Glutamatergic neuron (in vitro differentiated cells): ENCODE data around the gene GLG1. TPM values are rescaled to one million over a fixed set of nuclear protein-coding genes. Genes with fewer than 3 reads are reported as not detected.

Experiments used
- DNase-seq: peaks from one replicate; pipeline ENCODE4 v3.0.0; 2022
- H3K27ac Mint-ChIP-seq: one replicate; pipeline ENCODE4 v1.8.0; 2020; ENCODE audit warnings: mild to moderate bottlenecking, mixed read lengths, inconsistent platforms; ENCODE audit not compliant: unreplicated experiment
- H3K27me3 Mint-ChIP-seq: one replicate; pipeline ENCODE4 v1.8.0; 2020; ENCODE audit warnings: mild to moderate bottlenecking, moderate library complexity, mixed read lengths, inconsistent platforms; ENCODE audit not compliant: unreplicated experiment
- H3K36me3 Mint-ChIP-seq: one replicate; pipeline ENCODE4 v1.8.0; 2020; ENCODE audit warnings: mild to moderate bottlenecking, mixed read lengths, inconsistent platforms; ENCODE audit not compliant: unreplicated experiment
- H3K4me1 Mint-ChIP-seq: one replicate; pipeline ENCODE4 v1.8.0; 2020; ENCODE audit warnings: mild to moderate bottlenecking, low read depth, mixed read lengths, inconsistent platforms; ENCODE audit not compliant: unreplicated experiment
- H3K4me3 Mint-ChIP-seq: one replicate; pipeline ENCODE4 v1.8.0; 2020; ENCODE audit warnings: mild to moderate bottlenecking, mixed read lengths, inconsistent platforms; ENCODE audit not compliant: unreplicated experiment
- H3K9me3 Mint-ChIP-seq: one replicate; pipeline ENCODE4 v1.8.0; 2020; ENCODE audit warnings: mild to moderate bottlenecking, moderate library complexity, mixed read lengths, inconsistent platforms; ENCODE audit not compliant: unreplicated experiment
- CTCF ChIP-seq: fragments of 200-600 bp; sonication (generic); IDR thresholded peaks from one replicate; pipeline ENCODE4 v1.5.0; 2021; ENCODE audit not compliant: partially characterized antibody, unreplicated experiment
- total RNA-seq: library from RNA; stranded (reverse); fragmentation: NEBNext Ultra II Directional; extraction: Animal tissue kit (Norgen Biotek cat#: 25700); gene quantifications from one replicate; pipeline ENCODE4 v1.2.1, GENCODE V29; 2021; ENCODE audit not compliant: unreplicated experiment

The GLG1 gene
- total RNA-seq, 1 donor from 2014 or later = 143 TPM

GRCh38 chr16:74465281-74465680, 141.6 kb downstream of the GLG1 start:
- DNase-seq = no peak
- no peak for TF ChIP-seq CTCF
- Mint-ChIP-seq H3K27ac (no peak overlapping the region), H3K4me1 (peaks cover 10% of the 10 kb centered on the region), H3K27me3 (peaks cover 9% of the 10 kb centered on the region), H3K4me3 (no peak overlapping the region), H3K36me3 (no peaks in the 10 kb centered on the region), H3K9me3 (peaks cover 2% of the 10 kb centered on the region)

GRCh38 chr16:74463888-74464287, 143.0 kb downstream of the GLG1 start:
- Mint-ChIP-seq H3K36me3 (no peaks in the 10 kb centered on the region), H3K27me3 (peaks cover 4% of the 10 kb centered on the region), H3K9me3 (peaks cover 3% of the 10 kb centered on the region), H3K4me1 (peaks cover 2% of the 10 kb centered on the region), H3K27ac (no peak overlapping the region), H3K4me3 (no peak overlapping the region)
- TF ChIP-seq CTCF = no peak
- DNase-seq = no peak

- Mint-ChIP-seq H3K27me3 (peaks cover 4% of the 10 kb centered on the region), H3K36me3 (peaks cover 5% of the 10 kb centered on the region), H3K27ac (no peak overlapping the region), H3K4me3 (no peak overlapping the region), H3K9me3 (peaks cover 4% of the 10 kb centered on the region), H3K4me1 (no peaks in the 10 kb centered on the region)
- TF ChIP-seq CTCF = no peak
- no peak for DNase-seq
Measured at GRCh38 chr16:74462361-74462760, 144.6 kb downstream of the GLG1 start.

- Mint-ChIP-seq H3K27ac (no peak overlapping the region), H3K4me1 (no peaks in the 10 kb centered on the region), H3K4me3 (no peak overlapping the region), H3K9me3 (peaks cover 4% of the 10 kb centered on the region), H3K36me3 (peaks cover 5% of the 10 kb centered on the region), H3K27me3 (peaks cover 2% of the 10 kb centered on the region)
- no peak for DNase-seq
- TF ChIP-seq CTCF = no peak
Measured at GRCh38 chr16:74461826-74462225, 145.1 kb downstream of the GLG1 start.

GRCh38 chr16:74460542-74460941, 146.4 kb downstream of the GLG1 start:
- peaks cover 4% of the 10 kb centered on the region for H3K9me3 Mint-ChIP-seq

More at GRCh38 chr16:74460542-74460941, 146.4 kb downstream of the GLG1 start:
- Mint-ChIP-seq H3K27ac (no peak overlapping the region), H3K4me3 (no peak overlapping the region), H3K4me1 (no peaks in the 10 kb centered on the region), H3K27me3 (peaks cover 2% of the 10 kb centered on the region), H3K36me3 (peaks cover 5% of the 10 kb centered on the region)
- no peak for DNase-seq
- TF ChIP-seq CTCF = no peak
